Right lobe of liver (tissue), 4 donors: Measurements from ENCODE around the gene PARL.

Experiments used
- CTCF ChIP-seq, 4 donors: fragments of 200-600 bp in 3 of 4; fragments of 450-650 bp in 1 of 4; IDR thresholded peaks; one replicate each; pipeline versions ENCODE4 v1.5.1 to v1.8.0; 2016 to 2022; ENCODE audit warnings: antibody characterized with exemption in 4 of 4, mild to moderate bottlenecking in 2 of 4
- POLR2A ChIP-seq: fragments of 450-650 bp; IDR thresholded peaks from one replicate; pipeline ENCODE4 v1.6.1; 2017; ENCODE audit warnings: antibody characterized with exemption, mild to moderate bottlenecking
- donor health status: DM: no; HTN: no; CAD: no.
- donor health status: DM: no; HTN: no; CAD: no.
- donor health status: DM: no; HTN: yes; CAD: no.

- TF ChIP-seq CTCF (IDR thresholded peaks at IDR 0.05) (no peak), POLR2A (no peak)
These were observed 22.5 kb upstream of the PARL start for GRCh38 chr3:183907176-183907575.
